Kidney epithelial cell (primary cell): ENCODE measurements around the gene WDPCP. TPM values are rescaled to one million over a fixed set of nuclear protein-coding genes. Genes with fewer than 3 reads are reported as not detected.

Source experiments
- DNase-seq: peaks from one replicate; pipeline ENCODE4 v3.0.0-alpha.2; 2010; ENCODE audit warnings: low read depth
- H3K27me3 ChIP-seq: 2 replicates; pipeline ENCODE4 v1.6.0; 2011; ENCODE audit warnings: low read length; ENCODE audit not compliant: control insufficient read depth, insufficient read depth
- H3K36me3 ChIP-seq: 2 replicates; pipeline ENCODE4 v1.5.1; 2011; ENCODE audit warnings: low read length; ENCODE audit not compliant: control insufficient read depth, insufficient read depth
- H3K4me3 ChIP-seq: 2 replicates; pipeline ENCODE4 v1.5.1; 2011; ENCODE audit warnings: low read depth, mild to moderate bottlenecking, control low read depth, low read length
- total RNA-seq: library from RNA; depleted of rRNA; stranded (reverse); fragments of >200 nt; gene quantifications from 2 replicates; pipeline ENCODE4 v1.2.3, GENCODE V29; 2015
- TF ChIP-seq, protein P1 (sequence below): IDR thresholded peaks from 2 replicates; pipeline ENCODE4 v1.5.1; 2011; ENCODE audit warnings: mild to moderate bottlenecking, moderate library complexity, low read length, control low read depth, inconsistent platforms; ENCODE audit not compliant: insufficient read depth, poor library complexity, severe bottlenecking

WDPCP gene
- total RNA-seq, 1 donor from 2014 or later: 3.3 TPM

DNA sequence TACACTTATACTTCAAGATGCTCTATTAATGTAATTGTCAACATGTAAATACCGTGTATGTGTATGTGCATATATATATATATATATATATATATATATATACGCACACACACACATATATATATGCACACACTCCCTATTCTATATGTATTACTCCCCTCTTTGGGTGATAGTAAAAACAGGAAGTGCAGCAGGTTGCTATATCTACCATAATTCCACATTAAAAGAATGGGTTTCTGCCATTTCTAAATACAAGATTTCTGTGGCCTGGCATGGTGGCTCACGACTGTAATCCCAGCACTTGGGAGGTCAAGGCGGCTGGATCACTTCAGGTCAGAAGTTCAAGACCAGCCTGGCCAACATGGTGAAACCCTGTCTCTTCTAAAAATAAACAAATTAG, 460.7 kb downstream of the WDPCP start:
- no peaks in the 10 kb centered on the region for H3K36me3 ChIP-seq
- no peak for DNase-seq
- H3K27me3 ChIP-seq: no peaks in the 10 kb centered on the region
- TF ChIP-seq, protein P1, sequence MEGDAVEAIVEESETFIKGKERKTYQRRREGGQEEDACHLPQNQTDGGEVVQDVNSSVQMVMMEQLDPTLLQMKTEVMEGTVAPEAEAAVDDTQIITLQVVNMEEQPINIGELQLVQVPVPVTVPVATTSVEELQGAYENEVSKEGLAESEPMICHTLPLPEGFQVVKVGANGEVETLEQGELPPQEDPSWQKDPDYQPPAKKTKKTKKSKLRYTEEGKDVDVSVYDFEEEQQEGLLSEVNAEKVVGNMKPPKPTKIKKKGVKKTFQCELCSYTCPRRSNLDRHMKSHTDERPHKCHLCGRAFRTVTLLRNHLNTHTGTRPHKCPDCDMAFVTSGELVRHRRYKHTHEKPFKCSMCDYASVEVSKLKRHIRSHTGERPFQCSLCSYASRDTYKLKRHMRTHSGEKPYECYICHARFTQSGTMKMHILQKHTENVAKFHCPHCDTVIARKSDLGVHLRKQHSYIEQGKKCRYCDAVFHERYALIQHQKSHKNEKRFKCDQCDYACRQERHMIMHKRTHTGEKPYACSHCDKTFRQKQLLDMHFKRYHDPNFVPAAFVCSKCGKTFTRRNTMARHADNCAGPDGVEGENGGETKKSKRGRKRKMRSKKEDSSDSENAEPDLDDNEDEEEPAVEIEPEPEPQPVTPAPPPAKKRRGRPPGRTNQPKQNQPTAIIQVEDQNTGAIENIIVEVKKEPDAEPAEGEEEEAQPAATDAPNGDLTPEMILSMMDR: no peak
- no peak overlapping the region for H3K4me3 ChIP-seq

DNA sequence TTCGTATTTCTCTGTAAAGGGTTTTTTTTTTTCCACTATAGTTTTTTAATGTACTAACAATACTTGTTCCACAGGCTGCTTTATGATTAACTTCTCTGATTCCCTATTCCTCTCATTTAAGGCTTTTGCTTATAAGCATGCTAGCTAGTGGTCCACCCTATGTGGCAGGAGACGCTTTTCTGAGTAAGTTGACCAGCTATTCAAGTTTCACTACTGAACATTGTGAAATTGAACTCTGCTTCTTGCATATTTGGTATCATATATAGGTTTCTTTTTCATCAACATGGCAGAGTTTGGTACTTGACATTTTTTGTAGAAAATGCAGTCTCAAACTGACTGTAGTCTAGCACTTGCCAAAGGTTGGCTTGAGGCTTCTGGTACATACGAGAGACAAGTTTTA, 463.4 kb downstream of the WDPCP start:
- H3K36me3 ChIP-seq: no peaks in the 10 kb centered on the region
- TF ChIP-seq, protein P1: no peak
- no peak for DNase-seq
- H3K27me3 ChIP-seq: no peaks in the 10 kb centered on the region
- no peak overlapping the region for H3K4me3 ChIP-seq

DNA sequence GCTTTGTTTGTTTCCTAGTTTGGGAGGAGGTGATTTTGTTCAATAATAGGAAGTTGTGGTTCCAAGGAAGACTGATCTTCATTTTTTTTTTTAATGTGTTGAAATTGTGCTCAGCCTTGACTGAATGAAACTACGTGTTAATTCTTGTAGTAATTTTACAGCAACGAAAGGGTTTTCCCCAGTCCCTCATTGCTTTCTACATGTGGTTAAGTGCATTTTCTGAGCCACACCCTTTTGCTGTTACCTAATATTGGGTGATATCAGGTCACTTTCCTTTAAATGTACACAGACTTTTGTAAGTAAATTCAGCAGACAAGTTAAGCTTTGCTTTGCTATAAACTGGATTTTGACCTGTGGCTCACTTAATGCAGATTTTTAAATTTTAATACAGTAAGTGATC, 464.1 kb downstream of the WDPCP start:
- Histone ChIP-seq H3K36me3 (no peaks in the 10 kb centered on the region), H3K27me3 (no peaks in the 10 kb centered on the region), H3K4me3 (no peak overlapping the region)
- TF ChIP-seq, protein P1: no peak
- no peak for DNase-seq

DNA sequence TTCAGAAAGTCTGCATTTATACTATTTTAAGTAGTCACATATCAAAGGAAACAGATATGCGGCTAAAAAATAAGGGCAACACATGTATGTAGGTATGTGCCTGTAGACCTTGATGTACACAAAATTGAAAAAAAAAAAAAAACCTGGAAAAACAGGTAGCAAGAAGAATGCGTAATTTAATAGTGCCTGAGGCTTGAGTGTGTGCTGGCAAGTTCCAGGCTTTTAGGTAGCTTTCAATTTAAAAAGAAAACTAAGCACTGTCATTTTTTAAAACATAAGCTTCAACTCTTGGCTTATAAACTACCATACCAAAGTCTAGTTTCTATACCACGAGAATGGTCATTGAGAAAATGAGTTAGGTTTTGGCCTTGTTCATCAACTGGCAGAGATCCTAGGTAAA, 465.4 kb downstream of the WDPCP start:
- Histone ChIP-seq H3K36me3 (no peaks in the 10 kb centered on the region), H3K27me3 (no peaks in the 10 kb centered on the region), H3K4me3 (no peak overlapping the region)
- TF ChIP-seq, protein P1: no peak
- no peak for DNase-seq

DNA sequence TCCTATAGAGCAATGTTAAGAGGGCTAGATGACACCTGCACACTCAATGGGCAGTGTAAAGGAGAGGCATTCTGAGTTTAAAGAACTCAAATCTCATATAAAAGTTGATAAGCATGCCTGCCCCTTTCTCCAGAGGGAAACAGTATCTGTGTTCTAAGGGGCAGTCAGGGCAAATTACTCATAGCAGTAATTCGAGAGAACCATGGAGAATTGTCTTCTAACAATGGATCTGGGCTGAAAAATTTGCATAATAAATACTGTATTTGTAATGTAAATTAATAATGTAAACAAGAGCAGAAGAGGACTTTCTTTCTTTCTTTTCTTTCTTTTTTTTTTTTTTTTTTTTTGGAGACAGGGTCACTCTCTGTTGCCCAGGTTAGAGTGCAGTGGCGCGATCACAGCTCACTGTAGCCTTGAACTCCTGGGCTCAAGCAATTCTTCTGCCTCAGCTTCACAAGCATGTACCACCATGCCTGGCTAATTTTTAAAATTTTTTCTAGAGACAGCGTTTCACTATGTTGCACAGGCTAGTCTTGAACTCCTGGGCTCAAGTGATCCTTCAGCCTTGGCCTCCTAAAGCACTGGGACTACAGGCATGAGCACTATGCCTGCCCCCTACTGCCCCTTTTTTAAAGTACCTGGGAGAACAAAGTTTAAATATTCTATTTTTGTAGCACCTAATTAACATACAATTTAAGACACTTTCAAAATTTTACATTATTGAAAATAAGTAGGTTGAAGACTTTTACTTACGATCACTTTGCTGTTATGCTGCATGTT, 467.0 kb downstream of the WDPCP start:
- H3K36me3 ChIP-seq: no peaks in the 10 kb centered on the region
- no peak for DNase-seq
- no peak overlapping the region for H3K4me3 ChIP-seq
- H3K27me3 ChIP-seq: no peaks in the 10 kb centered on the region
- TF ChIP-seq, protein P1: no peak

DNA sequence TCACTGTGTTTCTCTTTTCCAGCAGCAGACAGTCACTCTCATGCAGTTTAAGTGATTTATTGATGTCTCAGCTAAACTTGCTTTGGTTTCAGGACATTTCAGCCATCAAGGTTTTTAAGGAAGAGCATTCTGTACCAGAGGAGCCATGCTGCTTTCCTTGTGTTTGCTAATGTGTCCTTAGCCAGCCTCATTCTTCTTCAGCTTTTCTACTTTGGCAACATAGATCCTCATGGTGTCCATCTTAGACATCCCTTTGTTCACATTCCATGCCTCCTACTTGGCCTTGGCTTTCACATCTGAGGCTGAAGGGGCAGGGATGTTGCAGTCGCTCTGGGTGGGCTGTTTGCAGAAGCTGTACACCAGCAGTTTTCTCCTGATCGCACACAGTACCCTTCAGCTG, 469.5 kb downstream of the WDPCP start:
- TF ChIP-seq, protein P1: no peak
- no peaks in the 10 kb centered on the region for H3K27me3 ChIP-seq

More for the DNA sequence above, 469.5 kb downstream of the WDPCP start:
- no peak for DNase-seq
- H3K4me3 ChIP-seq: no peak overlapping the region
- no peaks in the 10 kb centered on the region for H3K36me3 ChIP-seq
